Smooth muscle cell (in vitro differentiated cells): ENCODE data around the gene FSTL5. TPM values are rescaled to one million over a fixed set of nuclear protein-coding genes. Genes with fewer than 3 reads are reported as not detected.
A peak's percentile ranks its signal among the peaks of the same experiment; 100 is the strongest.

Experiments used
- DNase-seq: peaks from one replicate; lab custom pipeline; 2025; ENCODE audit not compliant: unreplicated experiment; lab: John Stamatoyannopoulos, UW
- H2AFZ ChIP-seq: fragments of 200-600 bp; sonication (generic); 2 replicates; pipeline ENCODE4 v1.6.0; 2016; ENCODE audit warnings: antibody characterized with exemption, low read depth, mild to moderate bottlenecking
- H3F3A ChIP-seq: fragments of 200-600 bp; sonication (generic); 2 replicates; pipeline ENCODE4 v1.6.0; 2017; ENCODE audit warnings: antibody characterized with exemption, low read depth
- H3K27ac ChIP-seq: fragments of 200-600 bp; sonication (generic); 2 replicates; pipeline ENCODE4 v1.5.1; 2016; ENCODE audit warnings: low read depth, mild to moderate bottlenecking
- H3K27me3 ChIP-seq: fragments of 200-600 bp; sonication (generic); 2 replicates; pipeline ENCODE4 v1.6.1; 2016; ENCODE audit warnings: low read depth, mild to moderate bottlenecking
- H3K36me3 ChIP-seq: fragments of 200-600 bp; sonication (generic); 2 replicates; pipeline ENCODE4 v1.5.1; 2016; ENCODE audit warnings: low read depth
- H3K4me1 ChIP-seq: fragments of 200-600 bp; sonication (generic); 2 replicates; pipeline ENCODE4 v1.5.1; 2016; ENCODE audit warnings: low read depth
- H3K4me2 ChIP-seq: fragments of 200-600 bp; sonication (generic); 2 replicates; pipeline ENCODE4 v1.6.0; 2016; ENCODE audit warnings: mild to moderate bottlenecking
- H3K4me3 ChIP-seq: fragments of 200-600 bp; sonication (generic); 2 replicates; pipeline ENCODE4 v1.5.1; 2016; ENCODE audit warnings: mild to moderate bottlenecking
- H3K79me2 ChIP-seq: fragments of 200-600 bp; sonication (generic); 2 replicates; pipeline ENCODE4 v1.6.0; 2016; ENCODE audit warnings: low read depth, mild to moderate bottlenecking
- H3K9ac ChIP-seq: fragments of 200-600 bp; sonication (generic); 2 replicates; pipeline ENCODE4 v1.6.0; 2016; ENCODE audit warnings: low read depth
- H3K9me3 ChIP-seq: fragments of 200-600 bp; sonication (generic); replicated peaks from 2 replicates; pipeline ENCODE4 v1.5.1; 2016; ENCODE audit warnings: low read depth
- H4K20me1 ChIP-seq: fragments of 200-600 bp; sonication (generic); 2 replicates; pipeline ENCODE4 v1.6.0; 2016; ENCODE audit warnings: low read depth
- WGBS: methylation state at CpG from one replicate; pipeline ENCODE4 v1.1.7; 2016; ENCODE audit warnings: low lambda C conversion rate; 5-methylcytosine and 5-hydroxymethylcytosine counted together
- polyA plus RNA-seq: library from polyadenylated mRNA; unstranded; fragments of >200 nt; fragmentation: Nextera tagmentation; extraction: Ambion mirVana; gene quantifications from 2 replicates; pipeline ENCODE4 v1.2.1, GENCODE V29; 2016
- total RNA-seq: library from RNA; depleted of rRNA; stranded (reverse); fragments of >200 nt; gene quantifications from 2 replicates; pipeline ENCODE4 v1.2.3, GENCODE V29; 2014
- TF ChIP-seq, protein P1 (sequence below): fragments of 200-600 bp; sonication (generic); IDR thresholded peaks from 2 replicates; pipeline ENCODE4 v1.5.1; 2017; ENCODE audit warnings: borderline replicate concordance, mild to moderate bottlenecking, antibody characterized with exemption; ENCODE audit not compliant: insufficient read depth, poor library complexity, severe bottlenecking

The FSTL5 gene
- total and polyA plus RNA-seq, 2 experiments from 2014 or later = 0.04 TPM; not detected in 1

- no peaks in the 10 kb centered on the region for H3K36me3 ChIP-seq
- no peak overlapping the region for H3K4me2 ChIP-seq
- no peaks in the 10 kb centered on the region for H3K9me3 ChIP-seq
- no peak for DNase-seq
- H3K4me3 ChIP-seq = no peak overlapping the region
- 55% methylated on average over 1 of the region's 1 CpG for WGBS
- no peaks in the 10 kb centered on the region for H3F3A ChIP-seq
- TF ChIP-seq, protein P1, sequence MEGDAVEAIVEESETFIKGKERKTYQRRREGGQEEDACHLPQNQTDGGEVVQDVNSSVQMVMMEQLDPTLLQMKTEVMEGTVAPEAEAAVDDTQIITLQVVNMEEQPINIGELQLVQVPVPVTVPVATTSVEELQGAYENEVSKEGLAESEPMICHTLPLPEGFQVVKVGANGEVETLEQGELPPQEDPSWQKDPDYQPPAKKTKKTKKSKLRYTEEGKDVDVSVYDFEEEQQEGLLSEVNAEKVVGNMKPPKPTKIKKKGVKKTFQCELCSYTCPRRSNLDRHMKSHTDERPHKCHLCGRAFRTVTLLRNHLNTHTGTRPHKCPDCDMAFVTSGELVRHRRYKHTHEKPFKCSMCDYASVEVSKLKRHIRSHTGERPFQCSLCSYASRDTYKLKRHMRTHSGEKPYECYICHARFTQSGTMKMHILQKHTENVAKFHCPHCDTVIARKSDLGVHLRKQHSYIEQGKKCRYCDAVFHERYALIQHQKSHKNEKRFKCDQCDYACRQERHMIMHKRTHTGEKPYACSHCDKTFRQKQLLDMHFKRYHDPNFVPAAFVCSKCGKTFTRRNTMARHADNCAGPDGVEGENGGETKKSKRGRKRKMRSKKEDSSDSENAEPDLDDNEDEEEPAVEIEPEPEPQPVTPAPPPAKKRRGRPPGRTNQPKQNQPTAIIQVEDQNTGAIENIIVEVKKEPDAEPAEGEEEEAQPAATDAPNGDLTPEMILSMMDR = no peak
- no peaks in the 10 kb centered on the region for H3K27me3 ChIP-seq
- H4K20me1 ChIP-seq = no peaks in the 10 kb centered on the region
- H3K27ac ChIP-seq = no peak overlapping the region
- H3K4me1 ChIP-seq = no peaks in the 10 kb centered on the region
- H3K79me2 ChIP-seq = no peaks in the 10 kb centered on the region
- no peak overlapping the region for H2AFZ ChIP-seq
- H3K9ac ChIP-seq = no peak overlapping the region
Observed at GRCh38 chr4:161525121-161525520, 638.7 kb downstream of the FSTL5 start.

DNA sequence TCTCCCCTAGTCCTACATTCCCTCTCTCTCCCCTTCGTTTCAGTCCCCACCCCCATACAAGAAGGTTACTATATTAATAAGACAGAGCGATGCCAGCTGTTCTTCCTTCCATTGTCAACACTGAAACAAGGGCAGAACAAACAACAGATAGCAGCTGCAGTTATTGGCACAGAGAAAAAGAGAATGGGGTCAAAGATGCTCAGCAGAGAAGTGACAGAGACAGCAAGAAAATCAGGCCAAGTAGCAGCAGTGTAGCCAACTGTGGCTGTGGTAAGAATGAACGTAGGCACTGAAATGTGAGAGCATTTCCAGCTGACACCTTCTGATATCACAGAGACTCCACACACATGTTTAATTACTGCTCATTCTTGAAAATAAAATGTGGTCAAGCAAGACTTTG, 641.8 kb downstream of the FSTL5 start:
- H3F3A ChIP-seq = no peaks in the 10 kb centered on the region
- no peak overlapping the region for H3K4me2 ChIP-seq
- TF ChIP-seq, protein P1 = no peak
- H3K27ac ChIP-seq = no peak overlapping the region
- no peaks in the 10 kb centered on the region for H3K36me3 ChIP-seq
- H3K27me3 ChIP-seq = no peaks in the 10 kb centered on the region
- no peaks in the 10 kb centered on the region for H3K79me2 ChIP-seq
- H2AFZ ChIP-seq = peak overlapping the region; percentile 2
- H3K9me3 ChIP-seq = no peaks in the 10 kb centered on the region
- 76% methylated on average over 3 of the region's 3 CpGs for WGBS
- no peak for DNase-seq
- H3K4me3 ChIP-seq = no peak overlapping the region
- H3K9ac ChIP-seq = no peak overlapping the region
- H3K4me1 ChIP-seq = no peaks in the 10 kb centered on the region
- no peaks in the 10 kb centered on the region for H4K20me1 ChIP-seq

GRCh38 chr4:161519611-161520010, 644.2 kb downstream of the FSTL5 start:
- Histone ChIP-seq H3K4me1 (no peaks in the 10 kb centered on the region), H3K27ac (no peak overlapping the region), H3K9me3 (no peaks in the 10 kb centered on the region), H3K36me3 (no peaks in the 10 kb centered on the region), H4K20me1 (no peaks in the 10 kb centered on the region), H3K79me2 (no peaks in the 10 kb centered on the region), H3F3A (no peaks in the 10 kb centered on the region), H3K9ac (no peak overlapping the region), H2AFZ (no peak overlapping the region), H3K4me2 (no peak overlapping the region), H3K4me3 (no peak overlapping the region), H3K27me3 (no peaks in the 10 kb centered on the region)
- no peak for DNase-seq
- 97% methylated on average over 2 of the region's 2 CpGs for WGBS
- TF ChIP-seq, protein P1 = no peak

DNA sequence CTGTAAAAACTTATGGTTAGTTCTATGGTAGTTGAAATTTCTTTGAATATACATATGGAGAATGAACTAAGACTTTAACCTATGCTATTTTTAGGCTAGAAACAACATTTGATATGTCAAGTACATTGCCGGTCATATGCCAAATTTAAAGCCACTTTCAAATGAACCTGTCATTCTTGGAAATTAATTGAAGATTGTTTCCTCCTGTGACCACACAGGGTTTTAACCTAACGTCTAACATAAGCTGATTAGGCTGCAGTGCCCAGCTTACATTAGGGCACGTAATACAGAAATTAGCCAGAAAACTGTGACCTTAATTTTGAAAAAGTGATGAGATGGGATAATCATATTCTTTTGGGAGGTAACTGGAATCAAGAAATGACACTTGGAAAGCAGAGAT, 645.9 kb downstream of the FSTL5 start:
- Histone ChIP-seq H3F3A (no peaks in the 10 kb centered on the region), H3K27ac (no peak overlapping the region), H3K9me3 (no peaks in the 10 kb centered on the region), H4K20me1 (no peaks in the 10 kb centered on the region), H3K27me3 (no peaks in the 10 kb centered on the region), H3K4me2 (no peak overlapping the region), H3K79me2 (no peaks in the 10 kb centered on the region), H3K9ac (no peak overlapping the region), H2AFZ (no peak overlapping the region), H3K4me3 (no peak overlapping the region), H3K36me3 (no peaks in the 10 kb centered on the region), H3K4me1 (no peaks in the 10 kb centered on the region)
- DNase-seq = no peak
- WGBS = 83% methylated on average over 3 of the region's 3 CpGs
- TF ChIP-seq, protein P1 = no peak
